ENCODE data around the gene GPR55.
A peak's percentile ranks its signal among the peaks of the same experiment; 100 is the strongest.

The GPR55 gene

GRCh38 chr2:230947235-230947576 is 22.2 kb upstream of the GPR55 start:
- no peaks in the 10 kb centered on the region for H3K36me3 Mint-ChIP-seq (ENCODE audit: low read depth)
- peaks cover 4% of the 10 kb centered on the region for H3K27me3 Mint-ChIP-seq (ENCODE audit: low read depth, poor library complexity)
- H3K4me1 Mint-ChIP-seq: peaks cover 42% of the 10 kb centered on the region
- H3K4me3 Mint-ChIP-seq: no peak overlapping the region
- no peaks in the 10 kb centered on the region for H3K9me3 Mint-ChIP-seq
- TF ChIP-seq, protein P1, sequence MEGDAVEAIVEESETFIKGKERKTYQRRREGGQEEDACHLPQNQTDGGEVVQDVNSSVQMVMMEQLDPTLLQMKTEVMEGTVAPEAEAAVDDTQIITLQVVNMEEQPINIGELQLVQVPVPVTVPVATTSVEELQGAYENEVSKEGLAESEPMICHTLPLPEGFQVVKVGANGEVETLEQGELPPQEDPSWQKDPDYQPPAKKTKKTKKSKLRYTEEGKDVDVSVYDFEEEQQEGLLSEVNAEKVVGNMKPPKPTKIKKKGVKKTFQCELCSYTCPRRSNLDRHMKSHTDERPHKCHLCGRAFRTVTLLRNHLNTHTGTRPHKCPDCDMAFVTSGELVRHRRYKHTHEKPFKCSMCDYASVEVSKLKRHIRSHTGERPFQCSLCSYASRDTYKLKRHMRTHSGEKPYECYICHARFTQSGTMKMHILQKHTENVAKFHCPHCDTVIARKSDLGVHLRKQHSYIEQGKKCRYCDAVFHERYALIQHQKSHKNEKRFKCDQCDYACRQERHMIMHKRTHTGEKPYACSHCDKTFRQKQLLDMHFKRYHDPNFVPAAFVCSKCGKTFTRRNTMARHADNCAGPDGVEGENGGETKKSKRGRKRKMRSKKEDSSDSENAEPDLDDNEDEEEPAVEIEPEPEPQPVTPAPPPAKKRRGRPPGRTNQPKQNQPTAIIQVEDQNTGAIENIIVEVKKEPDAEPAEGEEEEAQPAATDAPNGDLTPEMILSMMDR (IDR thresholded peaks at IDR 0.05): no peak
- no peak overlapping the region for H3K27ac Mint-ChIP-seq
- DNase-seq: no peak

DNA sequence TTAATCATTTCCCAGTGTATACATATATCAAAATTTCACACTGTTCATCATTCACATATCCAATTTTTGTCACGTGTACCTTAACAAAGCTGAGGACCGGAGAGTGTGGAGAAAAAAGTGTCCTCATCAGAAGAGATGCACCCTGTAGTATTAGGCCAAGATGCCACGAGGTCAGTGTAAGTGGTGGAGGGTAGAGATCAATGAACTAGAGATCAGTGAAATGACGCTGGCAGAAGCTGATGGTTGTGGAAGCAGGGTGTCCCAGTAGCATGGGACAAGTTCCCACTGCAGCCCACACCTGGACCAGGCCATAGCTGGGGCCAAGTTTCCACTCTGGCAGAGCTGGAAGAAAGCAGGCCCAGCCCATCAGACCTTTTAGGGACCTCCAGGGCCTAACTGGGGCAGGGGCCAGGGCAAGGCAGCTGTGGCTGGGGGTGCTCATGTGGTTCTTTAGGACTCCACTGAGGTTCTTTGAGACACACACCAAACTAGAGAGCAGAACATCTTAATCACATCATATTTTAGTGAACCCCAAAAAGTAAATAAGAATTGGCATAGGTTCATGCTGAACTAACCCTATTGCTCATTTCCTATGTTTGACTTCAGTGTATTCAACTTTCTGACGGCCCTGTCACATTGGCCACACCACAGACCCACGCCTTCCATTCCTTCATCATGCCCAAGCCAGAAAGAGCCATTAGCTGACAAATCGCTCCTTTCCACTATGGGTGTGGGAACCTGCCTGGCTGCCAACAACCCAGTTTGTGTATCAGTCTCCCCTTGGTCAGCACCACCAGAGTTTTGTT is 21.6 kb upstream of the GPR55 start:
- Mint-ChIP-seq H3K4me3 (no peak overlapping the region), H3K4me1 (peaks cover 48% of the 10 kb centered on the region), H3K9me3 (no peaks in the 10 kb centered on the region), H3K36me3 (ENCODE audit: low read depth) (no peaks in the 10 kb centered on the region), H3K27ac (no peak overlapping the region), H3K27me3 (ENCODE audit: low read depth, poor library complexity) (peaks cover 4% of the 10 kb centered on the region)
- TF ChIP-seq, protein P1 (IDR thresholded peaks at IDR 0.05): no peak
- no peak for DNase-seq

GRCh38 chr2:230944757-230945372 is 19.8 kb upstream of the GPR55 start:
- DNase-seq: no peak
- Mint-ChIP-seq H3K4me3 (no peak overlapping the region), H3K27me3 (ENCODE audit: low read depth, poor library complexity) (peaks cover 4% of the 10 kb centered on the region), H3K27ac (peak overlapping the region; percentile 68), H3K9me3 (no peaks in the 10 kb centered on the region), H3K4me1 (peaks cover 40% of the 10 kb centered on the region), H3K36me3 (ENCODE audit: low read depth) (no peaks in the 10 kb centered on the region)
- TF ChIP-seq, protein P1 (IDR thresholded peaks at IDR 0.05): no peak

DNA sequence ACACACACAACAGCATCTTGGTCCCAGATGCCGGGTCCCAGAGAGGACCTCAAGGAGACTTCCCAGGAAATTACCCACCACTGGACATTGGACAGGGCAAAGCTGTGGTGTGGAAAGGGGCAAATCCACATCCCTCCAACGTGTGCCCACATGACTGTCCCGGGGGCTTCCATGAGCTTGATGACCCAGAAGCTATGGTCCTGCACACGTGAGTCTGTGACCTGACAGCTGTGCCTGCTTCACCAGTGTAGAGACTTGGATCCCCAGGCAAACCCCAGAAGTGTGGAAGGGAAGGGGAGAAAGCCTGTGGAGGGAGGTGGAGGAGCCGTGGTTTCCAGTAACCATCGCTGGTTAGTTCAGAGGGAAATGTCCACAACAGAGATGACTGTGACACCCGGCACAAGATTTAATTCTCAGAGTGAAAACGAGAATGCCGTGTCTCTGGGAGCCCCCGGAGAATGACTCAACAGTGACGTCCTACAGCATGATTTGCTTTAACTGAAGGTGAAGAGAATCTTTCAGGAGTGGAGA is 19.1 kb upstream of the GPR55 start:
- no peak overlapping the region for H3K4me3 Mint-ChIP-seq
- DNase-seq: no peak
- H3K36me3 Mint-ChIP-seq (ENCODE audit: low read depth): no peaks in the 10 kb centered on the region
- TF ChIP-seq, protein P1 (IDR thresholded peaks at IDR 0.05): no peak
- H3K27me3 Mint-ChIP-seq (ENCODE audit: low read depth, poor library complexity): peaks cover 4% of the 10 kb centered on the region
- peaks cover 44% of the 10 kb centered on the region for H3K4me1 Mint-ChIP-seq
- no peaks in the 10 kb centered on the region for H3K9me3 Mint-ChIP-seq
- H3K27ac Mint-ChIP-seq: no peak overlapping the region

GRCh38 chr2:230942920-230943896 is 18.2 kb upstream of the GPR55 start:
- Mint-ChIP-seq H3K36me3 (ENCODE audit: low read depth) (no peaks in the 10 kb centered on the region), H3K27me3 (ENCODE audit: low read depth, poor library complexity) (peaks cover 4% of the 10 kb centered on the region), H3K9me3 (no peaks in the 10 kb centered on the region), H3K4me3 (no peak overlapping the region), H3K27ac (no peak overlapping the region), H3K4me1 (peaks cover 40% of the 10 kb centered on the region)
- DNase-seq: no peak
- TF ChIP-seq, protein P1 (IDR thresholded peaks at IDR 0.05): no peak

Data from nephron progenitor cell (in vitro differentiated cells).